AG04450 (cell line): ENCODE data around the gene OCLN. TPM values are rescaled to one million over a fixed set of nuclear protein-coding genes. Genes with fewer than 3 reads are reported as not detected.
"Not testable (repeated sequence)": the region's sequence is repeated elsewhere in the genome, so short reads cannot be mapped to it uniquely, and the experiment has no call there.

Experiments used
- CTCF ChIA-PET: fragments of 300-600, 350-600 bp; formaldehyde crosslinking; extraction: SDS; loops from one replicate; lab custom pipeline; 2022; ENCODE audit warnings: antibody characterized with exemption, inconsistent platforms; lab: Charles Lee
- POLR2A ChIA-PET: fragments of 350-600 bp; formaldehyde crosslinking; extraction: SDS; loops from one replicate; lab custom pipeline; 2021; ENCODE audit warnings: antibody characterized with exemption, inconsistent platforms; lab: Yijun Ruan, JAX
- DNase-seq: peaks from one replicate; pipeline ENCODE4 v3.0.0-alpha.2; 2011; ENCODE audit warnings: low read depth, low spot score
- H3K27ac ChIP-seq: one replicate; pipeline ENCODE4 v1.5.1; 2012; ENCODE audit warnings: low read depth, low read length, control low read depth
- H3K27me3 ChIP-seq: one replicate; pipeline ENCODE4 v1.6.0; 2012; ENCODE audit warnings: low read length; ENCODE audit not compliant: control insufficient read depth, insufficient read depth
- H3K4me3 ChIP-seq: 2 replicates; pipeline ENCODE4 v1.5.1; 2011; ENCODE audit warnings: mild to moderate bottlenecking, low read depth, low read length, control low read depth
- H3K9me3 ChIP-seq: 2 replicates; pipeline ENCODE4 v1.5.1; 2012; ENCODE audit warnings: low read length; ENCODE audit not compliant: control insufficient read depth, insufficient read depth
- polyA plus RNA-seq: library from polyadenylated mRNA; depleted of rRNA; stranded (reverse); fragments of >200 nt; gene quantifications from 2 replicates; pipeline ENCODE4 v1.2.3, GENCODE V29; 2011
- TF ChIP-seq, protein P1 (sequence below): IDR thresholded peaks from 2 replicates; pipeline ENCODE4 v1.5.1; 2011; ENCODE audit warnings: low read depth, low read length, control low read depth, inconsistent platforms

Gene OCLN
- polyA plus RNA-seq, 1 experiment, result 2.1 TPM

DNA sequence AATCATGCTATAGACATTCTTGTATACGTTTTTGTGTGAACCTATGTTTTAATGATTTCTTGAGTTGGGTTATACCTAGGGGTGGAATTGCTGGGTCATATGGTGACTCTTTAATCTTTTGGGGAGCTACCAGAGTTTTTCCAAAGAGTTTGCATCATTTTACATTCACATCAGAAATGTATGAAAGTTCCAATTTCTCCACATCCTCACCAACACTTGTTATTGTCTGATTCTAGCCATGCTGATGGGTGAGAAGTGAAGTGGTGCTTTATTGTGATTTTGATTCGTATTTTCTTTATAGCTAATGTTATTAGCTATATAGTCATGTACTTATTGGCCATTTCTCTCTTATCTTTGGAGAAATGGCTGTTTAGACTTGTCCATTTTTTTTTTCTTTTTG, 18.1 kb downstream of the OCLN start:
- no peak for DNase-seq
- Histone ChIP-seq H3K27ac (no peak overlapping the region), H3K4me3 (no peak overlapping the region), H3K9me3 (no peaks in the 10 kb centered on the region; the same call in 1 of the 2 replicates), H3K27me3 (no peaks in the 10 kb centered on the region)
- TF ChIP-seq, protein P1, sequence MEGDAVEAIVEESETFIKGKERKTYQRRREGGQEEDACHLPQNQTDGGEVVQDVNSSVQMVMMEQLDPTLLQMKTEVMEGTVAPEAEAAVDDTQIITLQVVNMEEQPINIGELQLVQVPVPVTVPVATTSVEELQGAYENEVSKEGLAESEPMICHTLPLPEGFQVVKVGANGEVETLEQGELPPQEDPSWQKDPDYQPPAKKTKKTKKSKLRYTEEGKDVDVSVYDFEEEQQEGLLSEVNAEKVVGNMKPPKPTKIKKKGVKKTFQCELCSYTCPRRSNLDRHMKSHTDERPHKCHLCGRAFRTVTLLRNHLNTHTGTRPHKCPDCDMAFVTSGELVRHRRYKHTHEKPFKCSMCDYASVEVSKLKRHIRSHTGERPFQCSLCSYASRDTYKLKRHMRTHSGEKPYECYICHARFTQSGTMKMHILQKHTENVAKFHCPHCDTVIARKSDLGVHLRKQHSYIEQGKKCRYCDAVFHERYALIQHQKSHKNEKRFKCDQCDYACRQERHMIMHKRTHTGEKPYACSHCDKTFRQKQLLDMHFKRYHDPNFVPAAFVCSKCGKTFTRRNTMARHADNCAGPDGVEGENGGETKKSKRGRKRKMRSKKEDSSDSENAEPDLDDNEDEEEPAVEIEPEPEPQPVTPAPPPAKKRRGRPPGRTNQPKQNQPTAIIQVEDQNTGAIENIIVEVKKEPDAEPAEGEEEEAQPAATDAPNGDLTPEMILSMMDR, result no peak
- CTCF ChIA-PET, result no interaction called here
- POLR2A ChIA-PET, result no interaction called here

DNA sequence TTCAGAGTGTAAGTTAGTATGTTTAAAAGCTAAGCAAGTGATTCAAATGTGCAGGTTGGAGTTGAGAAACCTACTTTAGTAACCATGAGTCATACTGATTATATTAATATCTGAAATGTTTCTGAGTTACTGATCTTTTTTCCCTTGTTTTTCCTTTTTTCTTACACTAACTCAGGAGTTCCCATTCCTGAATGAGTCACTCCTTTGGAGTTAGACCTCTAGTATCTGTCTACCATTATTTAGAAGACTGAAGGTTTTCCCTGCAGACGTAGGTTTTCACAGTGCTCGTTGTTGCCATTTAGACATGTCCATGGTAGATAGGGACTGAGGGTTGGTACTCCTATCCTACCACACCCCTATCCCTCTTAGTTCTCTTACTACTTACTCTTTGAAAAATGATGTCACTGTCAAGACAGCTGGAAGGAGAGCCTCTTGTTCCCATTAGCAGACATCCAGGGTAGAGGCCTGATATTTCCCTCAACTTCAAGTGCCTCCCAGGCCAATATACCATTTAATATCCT, 20.2 kb downstream of the OCLN start:
- CTCF ChIA-PET, result interaction anchor here (0.5 to 0.6 kb wide), 3 partner anchors 12 to 417 kb away, joined by 3 to 5 read pairs (median 3); no protein-coding TSS in a partner anchor
- no peaks in the 10 kb centered on the region for H3K27me3 ChIP-seq
- TF ChIP-seq, protein P1, result no peak
- POLR2A ChIA-PET, result no interaction called here
- peak overlapping the region; percentile 40 for H3K27ac ChIP-seq
- no peaks in the 10 kb centered on the region; the same call in 1 of the 2 replicates for H3K9me3 ChIP-seq
- DNase-seq, result peak; percentile 52
- H3K4me3 ChIP-seq, result no peak overlapping the region

DNA sequence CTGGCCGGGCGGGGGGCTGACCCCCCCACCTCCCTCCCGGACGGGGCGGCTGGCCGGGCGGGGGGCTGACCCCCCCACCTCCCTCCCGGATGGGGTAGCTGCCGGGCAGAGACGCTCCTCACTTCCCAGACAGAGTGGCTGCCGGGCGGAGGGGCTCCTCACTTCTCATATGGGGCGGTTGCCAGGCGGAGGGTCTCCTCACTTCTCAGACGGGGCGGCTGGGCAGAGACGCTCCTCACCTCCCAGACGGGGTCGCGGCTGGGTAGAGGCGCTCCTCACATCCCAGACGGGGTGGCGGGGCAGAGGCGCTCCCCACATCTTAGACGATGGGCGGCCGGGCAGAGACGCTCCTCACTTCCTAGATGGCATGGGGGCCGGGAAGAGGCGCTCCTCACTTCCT, 23.0 kb downstream of the OCLN start:
- H3K27me3 ChIP-seq, CTCF ChIA-PET, POLR2A ChIA-PET, H3K4me3 ChIP-seq, H3K9me3 ChIP-seq, H3K27ac ChIP-seq, DNase-seq: not testable (repeated sequence)

DNA sequence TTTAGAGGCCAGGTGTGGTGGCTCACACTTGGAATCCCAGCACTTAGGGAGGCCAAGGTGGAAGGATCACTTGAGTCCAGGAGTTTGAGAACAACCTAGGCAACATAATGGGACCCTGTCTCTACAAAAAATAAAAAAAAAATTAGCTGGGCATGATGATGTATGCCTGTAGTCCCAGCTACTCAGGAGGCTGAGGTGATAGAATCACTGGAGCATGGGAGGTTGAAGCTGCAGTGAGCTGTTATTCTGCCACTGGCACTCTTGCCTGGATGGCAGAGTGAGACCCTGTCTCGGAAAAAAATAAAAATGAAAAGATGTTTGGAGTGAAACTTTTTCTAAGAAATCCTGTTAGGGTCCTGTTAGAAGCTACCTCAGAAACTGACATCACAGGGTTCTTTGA, 24.2 kb downstream of the OCLN start:
- H3K27me3 ChIP-seq, result no peaks in the 10 kb centered on the region
- DNase-seq, result no peak
- no peaks in the 10 kb centered on the region for H3K9me3 ChIP-seq
- ChIA-PET POLR2A (no interaction called here), CTCF (no interaction called here)
- no peak overlapping the region for H3K4me3 ChIP-seq
- no peak overlapping the region for H3K27ac ChIP-seq
- TF ChIP-seq, protein P1, result no peak

DNA sequence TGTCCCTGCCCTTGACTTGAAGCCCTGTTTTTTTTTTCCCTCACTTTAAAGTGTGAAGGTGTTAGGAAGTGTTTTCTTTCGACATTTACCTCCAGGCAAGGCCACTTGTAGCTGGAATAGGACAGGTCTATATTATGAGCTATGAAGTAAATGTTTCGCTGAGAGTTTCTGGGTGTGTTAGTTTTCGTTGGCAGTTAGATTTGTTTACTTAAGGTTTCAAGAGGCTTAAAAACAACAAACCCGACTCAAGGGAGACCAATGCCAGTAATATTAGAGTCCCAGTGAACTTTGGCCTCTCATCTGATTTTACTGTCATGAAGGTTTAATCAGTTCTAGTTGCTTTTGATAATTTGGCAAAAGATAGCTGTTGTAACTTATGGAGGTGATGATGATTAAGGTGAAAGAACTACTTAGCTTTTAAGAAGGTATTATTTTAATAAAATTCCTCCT, 25.2 kb downstream of the OCLN start:
- no peak for DNase-seq
- POLR2A ChIA-PET, result no interaction called here
- Histone ChIP-seq H3K27ac (no peak overlapping the region), H3K4me3 (no peak overlapping the region), H3K9me3 (no peaks in the 10 kb centered on the region), H3K27me3 (no peaks in the 10 kb centered on the region)
- CTCF ChIA-PET, result interaction anchor here (0.7 to 1.0 kb wide), 2 partner anchors 12 to 184 kb away, joined by 3 read pairs; no protein-coding TSS in a partner anchor
- TF ChIP-seq, protein P1, result no peak
